GM12801 (cell line): ENCODE data around the gene CLRN2.

Source experiments
- CTCF ChIP-seq: IDR thresholded peaks from one replicate; pipeline ENCODE4 v1.5.1; 2011; ENCODE audit warnings: control low read depth; ENCODE audit not compliant: insufficient read length; ENCODE audit errors: extremely low read depth

Gene CLRN2

GRCh38 chr4:17504081-17504480, 10.9 kb upstream of the CLRN2 start:
- TF ChIP-seq CTCF: no peak

- TF ChIP-seq CTCF: no peak
These were observed 4.4 kb upstream of the CLRN2 start for GRCh38 chr4:17510582-17510981.

GRCh38 chr4:17511051-17511450, 3.9 kb upstream of the CLRN2 start:
- TF ChIP-seq CTCF: no peak

GRCh38 chr4:17511509-17511949, 3.4 kb upstream of the CLRN2 start:
- TF ChIP-seq CTCF: no peak

GRCh38 chr4:17511950-17512795, 2.8 kb upstream of the CLRN2 start, which contains the start of gene QDPR:
QDPR (minus strand) TSS chr4:17512090; CDS start chr4:17512054, 36 bp downstream.
- no peak for TF ChIP-seq CTCF

- TF ChIP-seq CTCF: no peak
These were observed 1.8 kb upstream of the CLRN2 start for GRCh38 chr4:17512973-17513665.

- TF ChIP-seq CTCF: no peak
These were observed 761 bp downstream of the CLRN2 start for GRCh38 chr4:17515445-17516407.
